Neutrophil (primary cell): ENCODE measurements around the gene FRMPD4.

Source experiments
- H3K27ac ChIP-seq: fragments of 200-600 bp; sonication (generic); 2 replicates; pipeline ENCODE4 v1.5.1; 2016; ENCODE audit warnings: mild to moderate bottlenecking, moderate library complexity
- H3K27me3 ChIP-seq: fragments of 200-600 bp; sonication (generic); 2 replicates; pipeline ENCODE4 v1.6.0; 2016; ENCODE audit warnings: mild to moderate bottlenecking
- H3K36me3 ChIP-seq: fragments of 200-600 bp; sonication (generic); 2 replicates; pipeline ENCODE4 v1.5.1; 2017
- H3K4me1 ChIP-seq, 2 experiments: fragments of 200-600 bp in 1 of 2; sonication (generic) in 1 of 2; 1 replicate in 1 of 2; 2 replicates in 1 of 2; pipeline versions ENCODE4 v1.5.1 to v1.6.1; 2013 to 2016; ENCODE audit warnings: low read depth in 1 of 2, low read length in 1 of 2, mild to moderate bottlenecking in 1 of 2, moderate library complexity in 1 of 2; ENCODE audit not compliant: control insufficient read depth in 1 of 2, insufficient read depth in 1 of 2
- H3K4me3 ChIP-seq, 2 experiments: fragments of 200-600 bp in 1 of 2; sonication (generic) in 1 of 2; 1 replicate in 1 of 2; 2 replicates in 1 of 2; pipeline ENCODE4 v1.5.1; 2013 to 2016; ENCODE audit warnings: low read depth in 1 of 2, low read length in 1 of 2, mild to moderate bottlenecking in 1 of 2, moderate library complexity in 1 of 2
- H3K9me3 ChIP-seq: fragments of 200-600 bp; sonication (generic); 2 replicates; pipeline ENCODE4 v1.5.1; 2016
- CTCF ChIP-seq: fragments of 200-600 bp; sonication (generic); IDR thresholded peaks from 2 replicates; pipeline ENCODE4 v1.5.1; 2016; ENCODE audit warnings: antibody characterized with exemption

The FRMPD4 gene

GRCh38 chrX:12237771-12238170, 99.5 kb downstream of the FRMPD4 start:
- Histone ChIP-seq H3K36me3 (no peaks in the 10 kb centered on the region), H3K4me1 (no peaks in the 10 kb centered on the region), H3K27ac (no peak overlapping the region), H3K4me3 (no peak overlapping the region), H3K27me3 (no peaks in the 10 kb centered on the region), H3K9me3 (no peaks in the 10 kb centered on the region)
- no peak for TF ChIP-seq CTCF

- no peaks in the 10 kb centered on the region for H3K9me3 ChIP-seq
- TF ChIP-seq CTCF, result no peak
- no peaks in the 10 kb centered on the region for H3K4me1 ChIP-seq
- no peaks in the 10 kb centered on the region for H3K36me3 ChIP-seq
- no peaks in the 10 kb centered on the region for H3K27me3 ChIP-seq
- H3K4me3 ChIP-seq, result no peak overlapping the region
- H3K27ac ChIP-seq, result no peak overlapping the region
Measured at GRCh38 chrX:12239356-12240082, 101.2 kb downstream of the FRMPD4 start.

- H3K27ac ChIP-seq, result no peak overlapping the region
- no peaks in the 10 kb centered on the region for H3K4me1 ChIP-seq
- no peaks in the 10 kb centered on the region for H3K36me3 ChIP-seq
- H3K4me3 ChIP-seq, result no peak overlapping the region
- TF ChIP-seq CTCF, result no peak
- H3K27me3 ChIP-seq, result no peaks in the 10 kb centered on the region
- H3K9me3 ChIP-seq, result no peaks in the 10 kb centered on the region
Measured at GRCh38 chrX:12240491-12240890, 102.2 kb downstream of the FRMPD4 start.

GRCh38 chrX:12241026-12241425, 102.8 kb downstream of the FRMPD4 start:
- Histone ChIP-seq H3K9me3 (no peaks in the 10 kb centered on the region), H3K4me1 (no peaks in the 10 kb centered on the region), H3K4me3 (no peak overlapping the region), H3K27me3 (no peaks in the 10 kb centered on the region), H3K27ac (no peak overlapping the region), H3K36me3 (no peaks in the 10 kb centered on the region)
- no peak for TF ChIP-seq CTCF

- no peaks in the 10 kb centered on the region for H3K36me3 ChIP-seq
- no peak overlapping the region for H3K4me3 ChIP-seq
- no peaks in the 10 kb centered on the region for H3K27me3 ChIP-seq
- no peak for TF ChIP-seq CTCF
- H3K4me1 ChIP-seq, result no peaks in the 10 kb centered on the region
- H3K27ac ChIP-seq, result no peak overlapping the region
- H3K9me3 ChIP-seq, result no peaks in the 10 kb centered on the region
Measured at GRCh38 chrX:12245650-12246645, 107.7 kb downstream of the FRMPD4 start.
